Measurements from ENCODE around the gene CTSF. TPM values are rescaled to one million over a fixed set of nuclear protein-coding genes. Genes with fewer than 3 reads are reported as not detected.
A peak's percentile ranks its signal among the peaks of the same experiment; 100 is the strongest.

The CTSF gene
- total RNA-seq, 2 donors from 2014 or later, result 2.7 to 3.8 TPM

DNA sequence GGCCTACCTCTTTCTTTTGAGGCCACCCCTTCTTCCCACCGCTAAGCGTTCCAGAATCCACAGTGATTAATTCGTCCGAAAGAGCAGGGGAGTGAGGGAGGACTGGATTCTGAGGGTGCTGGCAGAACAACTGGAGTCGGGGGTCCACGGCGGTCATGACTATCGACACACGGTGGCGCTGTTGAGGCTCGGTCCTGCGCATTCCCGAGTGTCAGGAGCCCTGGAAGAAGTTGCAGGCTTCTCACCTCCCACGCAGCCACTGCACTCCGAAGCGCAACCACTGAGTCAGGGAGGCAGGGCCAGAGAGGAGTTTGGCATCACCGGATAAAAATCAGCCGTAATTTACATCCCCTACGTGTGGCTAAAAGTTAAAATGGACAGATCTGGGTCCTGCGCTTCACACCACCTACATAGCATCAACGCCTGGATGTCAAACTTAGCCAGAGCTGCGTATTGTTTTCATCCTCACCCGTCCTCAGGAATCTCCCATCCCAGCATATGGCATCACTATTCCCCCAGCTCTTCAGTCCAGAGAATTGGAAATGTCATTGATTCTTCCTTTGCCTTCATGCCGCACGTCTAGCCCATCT is 10.7 kb upstream of the CTSF start:
- peak; percentile 72 for DNase-seq (ENCODE audit: low spot score)
- Mint-ChIP-seq H3K27ac (no peak overlapping the region), H3K4me3 (no peak overlapping the region), H3K4me1 (ENCODE audit: low read depth in 2 of 2) (peaks cover 8 to 10% of the 10 kb centered on the region in 2 donors), H3K27me3 (peaks cover 15 to 34% of the 10 kb centered on the region in 2 donors), H3K9me3 (peaks cover 7% of the 10 kb centered on the region), H3K36me3 (no peaks in the 10 kb centered on the region)
- ATAC-seq, result peak; percentile 71 to 88

DNA sequence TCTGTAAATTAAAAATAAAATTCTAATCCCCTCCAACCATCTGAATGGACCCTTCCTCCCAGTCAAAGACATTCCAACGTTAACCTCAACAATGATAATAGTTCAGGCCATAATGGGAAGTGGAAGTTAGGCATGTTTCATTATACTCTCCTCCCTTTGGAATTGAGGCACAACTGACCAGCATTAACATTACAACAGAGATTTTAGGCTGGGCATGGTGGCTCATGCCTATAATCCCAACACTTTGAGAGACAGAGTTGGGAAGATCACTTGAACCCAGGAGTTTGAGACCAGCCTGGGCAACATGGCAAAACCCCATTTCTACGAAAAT is 2.4 kb upstream of the CTSF start:
- Mint-ChIP-seq H3K36me3 (no peaks in the 10 kb centered on the region), H3K4me1 (ENCODE audit: low read depth in 2 of 2) (peaks cover 6% of the 10 kb centered on the region in 2 donors), H3K9me3 (no peaks in the 10 kb centered on the region), H3K4me3 (no peak overlapping the region), H3K27me3 (peaks cover 15 to 33% of the 10 kb centered on the region in 2 donors), H3K27ac (no peak overlapping the region)
- no peak for DNase-seq (ENCODE audit: low spot score)
- no peak for ATAC-seq

DNA sequence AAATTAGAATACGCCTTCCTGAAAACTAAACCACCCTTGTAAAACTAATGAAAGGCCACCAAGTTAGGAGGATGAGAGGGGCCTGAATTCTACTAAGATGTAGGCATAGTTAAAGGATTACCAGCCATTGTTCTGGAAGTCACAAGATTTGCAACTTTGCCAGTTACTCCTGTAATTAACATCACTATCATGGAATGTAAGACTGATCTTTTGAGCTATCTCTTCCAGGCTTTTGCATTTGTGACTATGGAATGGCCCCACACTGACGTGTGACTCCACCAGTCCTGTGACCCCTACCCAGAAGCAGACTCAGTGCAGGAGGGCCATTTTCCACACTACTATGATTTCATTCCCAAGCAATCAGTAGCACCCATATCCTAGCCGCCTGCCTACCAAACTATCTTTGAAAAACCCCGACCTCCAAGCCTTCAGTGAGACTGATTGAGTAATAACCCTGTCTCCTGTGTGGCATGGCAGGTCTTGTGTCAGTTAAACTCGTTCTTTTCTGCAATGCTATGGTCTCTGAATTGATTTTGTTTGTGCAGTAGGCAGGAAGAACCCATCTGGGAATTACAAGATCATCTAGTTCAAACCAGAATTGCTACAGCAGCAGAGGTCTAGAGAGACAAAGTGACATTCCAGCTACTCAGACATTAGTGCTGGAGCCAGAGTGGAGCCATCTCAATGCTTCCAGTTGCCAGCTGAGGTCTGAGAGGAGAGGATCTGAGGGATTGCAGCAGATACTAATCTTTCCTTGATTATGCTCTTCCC is 1.9 kb upstream of the CTSF start:
- DNase-seq (ENCODE audit: low spot score) (no peak), ATAC-seq (no peak)
- Mint-ChIP-seq H3K4me3 (no peak overlapping the region), H3K36me3 (no peaks in the 10 kb centered on the region), H3K27me3 (peaks cover 13 to 28% of the 10 kb centered on the region in 2 donors), H3K27ac (no peak overlapping the region), H3K4me1 (ENCODE audit: low read depth in 2 of 2) (peaks cover 6% of the 10 kb centered on the region in 2 donors), H3K9me3 (no peaks in the 10 kb centered on the region)

DNA sequence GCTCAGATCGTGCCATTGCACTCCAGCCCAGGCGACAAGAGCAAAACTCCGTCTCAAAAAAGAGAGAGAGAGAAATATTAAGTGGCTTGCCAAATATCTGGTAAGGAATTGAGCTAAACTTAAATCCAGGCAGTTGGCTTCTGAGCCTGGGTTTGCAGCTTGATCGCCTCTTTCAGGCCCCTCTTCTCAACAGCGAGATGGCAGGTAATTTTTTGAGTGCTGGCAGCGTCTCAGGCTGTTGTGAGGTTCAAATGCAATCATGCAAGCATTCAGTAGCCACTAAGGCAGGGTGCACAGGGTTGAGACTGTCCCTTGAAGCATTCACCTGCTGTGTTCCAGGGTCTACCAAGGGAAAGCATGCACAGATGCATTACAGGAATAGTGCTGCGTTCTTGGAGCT is 670 bp upstream of the CTSF start:
- Mint-ChIP-seq H3K36me3 (no peaks in the 10 kb centered on the region), H3K4me3 (no peak overlapping the region), H3K9me3 (no peaks in the 10 kb centered on the region), H3K4me1 (ENCODE audit: low read depth in 2 of 2) (peaks cover 6% of the 10 kb centered on the region in 2 donors), H3K27ac (no peak overlapping the region), H3K27me3 (peaks cover 4 to 16% of the 10 kb centered on the region in 2 donors)
- no peak for ATAC-seq
- no peak for DNase-seq (ENCODE audit: low spot score)

DNA sequence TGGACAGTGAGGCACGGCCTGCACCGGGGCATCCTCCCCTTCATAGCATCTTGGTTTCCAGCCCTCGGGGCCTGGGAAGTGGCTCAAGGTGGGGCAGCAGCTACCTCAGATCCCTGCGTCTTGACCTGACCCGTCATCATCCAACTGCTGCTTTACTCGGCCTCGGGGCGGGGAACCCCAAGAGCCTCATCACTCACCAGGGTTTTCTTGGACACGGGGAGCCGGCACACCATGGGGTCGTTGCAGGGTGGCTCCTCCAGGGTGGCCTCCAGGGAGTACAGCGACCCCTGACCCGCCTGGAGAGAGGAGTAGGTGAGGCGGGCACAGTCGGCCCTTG is 651 bp downstream of the CTSF start:
- peaks cover 6% of the 10 kb centered on the region in 2 donors for H3K4me1 Mint-ChIP-seq (ENCODE audit: low read depth in 2 of 2)
- H3K27me3 Mint-ChIP-seq, result peaks cover 0 to 10% of the 10 kb centered on the region in 2 donors
- peak overlapping the region; percentile 20 for H3K4me3 Mint-ChIP-seq
- peak; percentile 3 to 14 for ATAC-seq
- H3K9me3 Mint-ChIP-seq, result no peaks in the 10 kb centered on the region
- DNase-seq (ENCODE audit: low spot score), result no peak
- no peak overlapping the region for H3K27ac Mint-ChIP-seq
- H3K36me3 Mint-ChIP-seq, result no peaks in the 10 kb centered on the region

DNA sequence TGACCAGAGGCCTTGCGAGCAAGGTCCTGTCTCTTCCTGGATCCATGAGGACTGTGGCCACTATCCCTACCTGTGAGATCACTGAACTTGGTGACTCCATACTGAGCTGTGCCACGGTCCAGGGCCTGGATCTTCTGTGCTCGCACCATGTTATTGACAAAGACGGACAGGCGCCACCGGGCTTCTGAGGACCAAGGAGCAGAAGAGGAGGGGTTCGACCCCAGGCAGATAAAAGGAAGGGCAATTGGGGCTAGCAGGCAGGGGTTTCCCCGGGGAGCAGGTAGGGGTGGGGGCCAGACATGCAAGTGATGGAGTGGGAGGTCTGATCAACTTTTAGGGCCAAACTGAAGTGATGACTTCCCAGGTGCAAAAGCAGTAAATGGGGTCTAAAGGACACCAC is 2.2 kb downstream of the CTSF start:
- Mint-ChIP-seq H3K9me3 (no peaks in the 10 kb centered on the region), H3K36me3 (no peaks in the 10 kb centered on the region), H3K27me3 (peaks cover 0 to 10% of the 10 kb centered on the region in 2 donors), H3K4me3 (no peak overlapping the region), H3K27ac (peak overlapping the region in 1 of 2 donors; percentile 70), H3K4me1 (ENCODE audit: low read depth in 2 of 2) (peaks cover 6% of the 10 kb centered on the region in 2 donors)
- ATAC-seq (no peak), DNase-seq (ENCODE audit: low spot score) (no peak)

DNA sequence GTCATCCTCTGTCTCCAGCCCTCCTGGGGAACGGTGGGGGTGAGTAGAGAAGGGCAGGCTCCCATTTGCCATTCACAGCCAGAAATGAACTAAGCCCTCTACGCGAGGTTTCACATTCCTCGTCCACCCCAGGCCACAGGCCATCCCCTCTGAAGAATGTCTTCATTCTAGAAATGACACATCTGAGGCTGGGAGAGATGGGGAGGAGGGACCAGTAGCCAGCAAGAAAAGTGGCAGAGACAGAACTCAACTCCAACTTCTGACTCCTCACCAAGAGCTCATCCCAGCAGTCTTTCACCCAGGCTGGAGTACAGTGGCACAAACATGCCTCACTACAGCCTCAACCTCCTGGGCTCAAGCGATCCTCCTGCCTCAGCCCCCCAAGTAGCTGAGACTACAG is 3.4 kb downstream of the CTSF start:
- Mint-ChIP-seq H3K9me3 (no peaks in the 10 kb centered on the region), H3K36me3 (no peaks in the 10 kb centered on the region), H3K4me3 (no peak overlapping the region), H3K27me3 (no peaks in the 10 kb centered on the region), H3K4me1 (ENCODE audit: low read depth in 2 of 2) (peaks cover 6% of the 10 kb centered on the region in 2 donors), H3K27ac (no peak overlapping the region)
- no peak for ATAC-seq
- DNase-seq (ENCODE audit: low spot score), result no peak

DNA sequence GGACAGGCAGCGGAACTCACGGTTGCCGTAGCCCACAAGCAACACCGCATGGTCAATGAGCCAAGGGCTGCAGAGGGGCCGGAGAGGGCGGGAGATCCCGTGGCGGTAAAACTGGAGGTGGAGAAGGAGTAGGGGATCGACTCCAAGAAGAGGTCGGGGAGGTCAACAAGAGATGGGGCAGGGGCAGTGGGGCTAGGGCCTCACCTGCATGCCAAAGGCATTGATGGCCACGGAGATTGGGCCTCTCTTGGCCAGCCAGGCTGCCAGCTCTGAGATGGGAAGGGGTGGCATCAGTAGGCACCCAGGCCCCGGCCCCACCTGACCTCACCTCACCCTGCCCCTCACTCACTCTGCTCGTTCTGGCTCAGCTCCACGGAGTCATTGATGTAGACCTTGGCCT is 3.9 kb downstream of the CTSF start:
- no peaks in the 10 kb centered on the region for H3K9me3 Mint-ChIP-seq
- no peak overlapping the region for H3K4me3 Mint-ChIP-seq
- no peak overlapping the region for H3K27ac Mint-ChIP-seq
- H3K27me3 Mint-ChIP-seq, result no peaks in the 10 kb centered on the region
- DNase-seq (ENCODE audit: low spot score), result no peak
- no peak for ATAC-seq
- H3K4me1 Mint-ChIP-seq (ENCODE audit: low read depth in 2 of 2), result peaks cover 6% of the 10 kb centered on the region in 2 donors
- H3K36me3 Mint-ChIP-seq, result no peaks in the 10 kb centered on the region

DNA sequence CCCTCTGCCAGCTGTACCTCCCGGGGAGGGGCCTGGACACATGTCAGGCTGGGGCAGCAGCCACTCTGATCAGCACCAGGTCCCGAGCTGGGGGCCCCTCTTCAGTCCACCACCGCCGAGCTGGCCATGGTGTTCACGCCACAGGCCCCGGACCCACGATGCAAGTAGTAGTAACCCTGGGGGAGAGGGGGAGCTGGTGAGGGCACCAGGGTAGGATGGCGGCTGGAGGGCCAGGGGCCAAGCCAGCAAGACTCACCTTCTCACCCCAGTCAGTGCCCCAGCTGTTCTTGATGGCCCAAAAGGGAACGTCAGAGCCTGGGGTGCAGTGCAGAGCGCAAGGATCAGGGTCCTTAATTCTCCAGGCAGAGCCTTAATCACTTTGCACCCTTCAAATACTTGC is 4.6 kb downstream of the CTSF start:
- no peak for ATAC-seq
- Mint-ChIP-seq H3K4me3 (no peak overlapping the region), H3K9me3 (no peaks in the 10 kb centered on the region), H3K4me1 (ENCODE audit: low read depth in 2 of 2) (peaks cover 5 to 6% of the 10 kb centered on the region in 2 donors), H3K27me3 (no peaks in the 10 kb centered on the region), H3K27ac (no peak overlapping the region), H3K36me3 (no peaks in the 10 kb centered on the region)
- no peak for DNase-seq (ENCODE audit: low spot score)

DNA sequence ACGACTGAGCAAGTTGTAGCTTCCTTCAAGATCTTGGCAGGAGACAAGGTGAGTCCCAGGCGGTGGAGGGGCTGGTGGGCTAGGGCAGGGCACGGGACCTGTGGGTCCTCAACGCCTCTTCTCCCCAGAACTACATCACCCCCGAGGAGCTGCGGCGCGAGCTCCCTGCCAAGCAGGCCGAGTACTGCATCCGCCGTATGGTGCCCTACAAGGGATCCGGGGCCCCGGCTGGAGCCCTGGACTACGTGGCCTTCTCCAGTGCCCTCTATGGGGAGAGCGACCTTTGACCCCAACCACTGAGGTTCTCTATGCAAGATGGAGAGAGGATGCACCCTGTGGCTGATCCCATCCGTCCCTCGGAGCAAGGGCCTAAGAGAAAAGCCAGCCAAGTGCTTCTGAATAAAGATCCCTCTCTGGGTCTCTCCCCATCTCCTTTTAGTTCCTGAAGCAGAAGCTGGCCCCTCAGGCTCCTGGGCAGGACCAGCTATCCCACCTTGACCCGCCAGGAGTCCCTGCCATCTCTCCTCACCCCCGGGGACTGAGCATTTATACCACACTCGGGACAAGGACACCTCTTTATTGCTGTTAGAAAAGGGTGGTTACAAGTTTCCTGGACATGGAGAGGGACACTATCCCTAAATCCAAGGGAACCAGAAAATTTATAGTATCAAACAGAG is 5.4 kb downstream of the CTSF start:
- DNase-seq (ENCODE audit: low spot score) (no peak), ATAC-seq (no peak)
- Mint-ChIP-seq H3K27ac (no peak overlapping the region), H3K4me3 (no peak overlapping the region), H3K36me3 (no peaks in the 10 kb centered on the region), H3K27me3 (no peaks in the 10 kb centered on the region), H3K9me3 (no peaks in the 10 kb centered on the region), H3K4me1 (ENCODE audit: low read depth in 2 of 2) (peaks cover 0 to 2% of the 10 kb centered on the region in 2 donors)

DNA sequence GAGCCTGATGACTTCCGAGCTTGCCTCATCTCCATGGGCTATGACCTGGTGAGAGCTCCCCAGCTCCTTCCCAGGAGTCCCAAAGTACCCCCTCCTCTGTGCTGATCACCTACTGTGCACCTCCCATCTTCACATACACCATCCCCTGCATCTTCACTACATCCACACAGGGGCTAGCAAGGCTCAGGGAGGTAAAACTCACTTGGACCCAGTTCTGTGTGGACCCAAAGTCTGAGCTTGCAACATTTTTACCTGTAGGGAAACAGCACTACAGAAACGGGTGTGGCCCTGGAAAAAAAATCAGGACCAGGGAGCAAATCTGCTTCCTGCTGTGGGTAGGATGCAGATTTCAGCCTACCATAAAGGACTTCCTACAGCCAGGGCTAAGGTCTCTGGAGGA is 6.1 kb downstream of the CTSF start:
- ATAC-seq, result no peak
- H3K9me3 Mint-ChIP-seq, result no peaks in the 10 kb centered on the region

DNA sequence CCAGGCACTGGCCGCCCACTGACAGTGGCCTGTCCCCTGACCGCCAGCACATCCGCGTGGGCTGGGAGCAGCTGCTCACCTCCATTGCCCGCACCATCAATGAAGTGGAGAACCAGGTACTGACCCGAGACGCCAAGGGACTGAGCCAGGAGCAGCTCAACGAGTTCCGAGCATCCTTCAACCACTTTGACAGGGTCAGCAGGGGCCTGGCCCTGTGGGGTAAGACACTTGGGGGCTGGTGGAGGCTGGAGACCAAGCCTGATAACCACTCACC is 6.5 kb downstream of the CTSF start:
- Mint-ChIP-seq H3K4me3 (no peak overlapping the region), H3K4me1 (ENCODE audit: low read depth in 2 of 2) (peaks cover 0 to 2% of the 10 kb centered on the region in 2 donors), H3K36me3 (no peaks in the 10 kb centered on the region), H3K9me3 (no peaks in the 10 kb centered on the region), H3K27me3 (peaks cover 0 to 3% of the 10 kb centered on the region in 2 donors), H3K27ac (no peak overlapping the region)
- ATAC-seq, result no peak
- no peak for DNase-seq (ENCODE audit: low spot score)

More for the DNA sequence above, 6.1 kb downstream of the CTSF start:
- H3K4me3 Mint-ChIP-seq, result no peak overlapping the region
- H3K27ac Mint-ChIP-seq, result no peak overlapping the region
- no peaks in the 10 kb centered on the region for H3K36me3 Mint-ChIP-seq
- peaks cover 0 to 1% of the 10 kb centered on the region in 2 donors for H3K27me3 Mint-ChIP-seq
- H3K4me1 Mint-ChIP-seq (ENCODE audit: low read depth in 2 of 2), result peaks cover 0 to 2% of the 10 kb centered on the region in 2 donors
- DNase-seq (ENCODE audit: low spot score), result no peak

DNA sequence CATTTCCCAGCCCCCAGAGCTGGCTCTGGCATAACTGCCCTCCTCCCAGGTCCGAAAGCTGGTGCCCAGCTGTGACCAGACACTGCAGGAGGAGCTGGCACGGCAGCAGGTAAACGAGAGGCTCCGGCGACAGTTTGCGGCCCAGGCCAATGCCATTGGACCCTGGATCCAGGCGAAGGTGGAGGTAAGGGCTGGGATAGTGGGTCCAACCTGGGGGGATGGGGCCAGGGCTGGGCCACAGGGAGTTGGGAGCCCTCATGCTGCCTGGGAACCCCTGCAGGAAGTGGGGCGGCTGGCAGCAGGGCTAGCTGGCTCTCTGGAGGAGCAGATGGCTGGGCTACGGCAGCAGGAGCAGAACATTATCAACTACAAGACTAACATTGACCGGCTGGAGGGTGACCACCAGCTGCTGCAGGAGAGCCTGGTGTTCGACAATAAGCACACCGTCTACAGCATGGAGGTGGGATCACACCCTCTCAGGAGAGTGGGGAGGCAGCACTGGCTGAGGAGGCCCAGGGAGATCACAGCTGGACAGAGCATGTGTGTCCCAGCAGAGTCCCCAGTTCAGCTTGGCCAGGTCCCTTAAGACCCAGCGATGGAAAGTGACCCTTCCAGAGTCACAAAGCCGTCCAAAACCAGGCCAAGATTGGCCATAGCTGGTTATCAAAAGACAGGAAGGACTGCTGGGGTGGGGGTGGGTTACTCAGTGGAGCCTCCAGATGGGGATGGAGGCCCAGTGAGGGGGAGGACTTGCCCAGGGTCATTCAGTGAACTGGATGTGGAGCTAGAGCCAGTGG is 7.0 kb downstream of the CTSF start:
- Mint-ChIP-seq H3K9me3 (no peaks in the 10 kb centered on the region), H3K4me3 (no peak overlapping the region), H3K4me1 (ENCODE audit: low read depth in 2 of 2) (peaks cover 0 to 2% of the 10 kb centered on the region in 2 donors), H3K27ac (no peak overlapping the region), H3K27me3 (peaks cover 0 to 3% of the 10 kb centered on the region in 2 donors), H3K36me3 (no peaks in the 10 kb centered on the region)
- ATAC-seq, result no peak
- DNase-seq (ENCODE audit: low spot score), result no peak
